H1 (cell line): ENCODE data around the gene ATG4D. TPM values are rescaled to one million over a fixed set of nuclear protein-coding genes. Genes with fewer than 3 reads are reported as not detected.

Experiments used
- ATF3 ChIP-seq: IDR thresholded peaks from 2 replicates; pipeline ENCODE4 v1.6.1; 2011; ENCODE audit warnings: low read depth, mild to moderate bottlenecking, low read length; ENCODE audit not compliant: insufficient read depth
- BACH1 ChIP-seq: IDR thresholded peaks from 2 replicates; pipeline ENCODE4 v1.6.1; 2012; ENCODE audit warnings: low read length, improper control_type of control experiment
- BCL11A ChIP-seq, 2 experiments: IDR thresholded peaks; one replicate each; pipeline ENCODE4 v1.6.1; 2011; ENCODE audit warnings: low read depth in 2 of 2, low read length in 2 of 2, mild to moderate bottlenecking in 2 of 2
- E2F6 ChIP-seq: IDR thresholded peaks from 2 replicates; pipeline ENCODE4 v1.6.1; 2012; ENCODE audit warnings: inconsistent platforms
- GABPA ChIP-seq: IDR thresholded peaks from 2 replicates; pipeline ENCODE4 v1.6.1; 2011; ENCODE audit warnings: mild to moderate bottlenecking, low read length, moderate library complexity, borderline replicate concordance; ENCODE audit not compliant: insufficient read depth
- HDAC2 ChIP-seq, 2 experiments: fragments of 300-600 bp in 1 of 2; sonication (generic) in 1 of 2; IDR thresholded peaks; 2 replicates each; pipeline ENCODE4 v1.6.1; 2011 to 2012; ENCODE audit warnings: low read depth in 2 of 2, low read length in 2 of 2, mild to moderate bottlenecking in 2 of 2, moderate library complexity in 2 of 2, borderline replicate concordance in 1 of 2, inconsistent platforms in 1 of 2
- KDM1A ChIP-seq: fragments of 200-600, 300-600 bp; sonication (generic); IDR thresholded peaks from 2 replicates; pipeline ENCODE4 v1.7.1; 2016; ENCODE audit warnings: mild to moderate bottlenecking, low read length, borderline replicate concordance
- MAFK ChIP-seq: IDR thresholded peaks from 2 replicates; pipeline ENCODE4 v1.6.1; 2012; ENCODE audit warnings: low read depth, mild to moderate bottlenecking, improper control_type of control experiment, low read length
- MAX ChIP-seq: IDR thresholded peaks from 2 replicates; pipeline ENCODE4 v1.6.1; 2012; ENCODE audit warnings: inconsistent platforms
- NANOG ChIP-seq: IDR thresholded peaks from 2 replicates; pipeline ENCODE4 v1.6.1; 2011; ENCODE audit warnings: low read length, low read depth, mild to moderate bottlenecking, inconsistent platforms; ENCODE audit not compliant: insufficient read depth, poor library complexity, severe bottlenecking
- POU5F1 ChIP-seq: IDR thresholded peaks from 2 replicates; pipeline ENCODE4 v1.6.1; 2011; ENCODE audit warnings: low read depth, mild to moderate bottlenecking, low read length, moderate library complexity
- SIRT6 ChIP-seq: IDR thresholded peaks from one replicate; pipeline ENCODE4 v1.7.1; 2012; ENCODE audit warnings: low read length, inconsistent platforms
- TAF7 ChIP-seq: optimal IDR thresholded peaks from 2 replicates; pipeline ENCODE3; 2011; ENCODE audit warnings: low read depth, mild to moderate bottlenecking, inconsistent platforms, low read length, moderate library complexity, borderline replicate concordance
- TCF12 ChIP-seq: IDR thresholded peaks from 2 replicates; pipeline ENCODE4 v1.6.1; 2011; ENCODE audit warnings: low read depth, mild to moderate bottlenecking, low read length
- ZNF274 ChIP-seq: IDR thresholded peaks from 2 replicates; pipeline ENCODE4 v1.7.0; 2012; ENCODE audit warnings: low read length, borderline replicate concordance; ENCODE audit errors: extremely low read depth
- polyA plus RNA-seq, 7 experiments: library from polyadenylated mRNA; depleted of rRNA in 3 of 7; stranded (reverse) in 5 of 7; unstranded in 2 of 7; fragments of >200 nt in 5 of 7; fragments of 200-250 nt in 2 of 7; gene quantifications; 1 replicate in 5 of 7; 2 replicates in 1 of 7; 4 replicates in 1 of 7; pipeline versions ENCODE4 v1.2.1 to v1.2.3, GENCODE V29; 2011 to 2013; ENCODE audit warnings: missing spikeins in 2 of 7, mixed read lengths in 2 of 7
- total RNA-seq: library from RNA; stranded (reverse); fragmentation: NEBNext Ultra II Directional; extraction: Animal tissue kit (Norgen Biotek cat#: 25700); gene quantifications from 2 replicates; pipeline ENCODE4 v1.2.1, GENCODE V29; 2021

Gene ATG4D
- total and polyA plus RNA-seq, 2 of the 8 experiments (the other 6 are each of a cell fraction or from before 2014, with no cell fraction given), result 39.6 to 43.7 TPM

- TF ChIP-seq POU5F1 (no peak), TCF12 (no peak), MAX (no peak), BACH1 (no peak), SIRT6 (no peak), MAFK (no peak), KDM1A (no peak), NANOG (no peak), TAF7 (no peak), E2F6 (no peak), HDAC2 (IDR thresholded peaks at IDR 0.05; ENCODE audit: borderline replicate concordance in 1 of 2, low read depth in 2 of 2, low read length in 2 of 2) (no peak), ZNF274 (no peak), GABPA (no peak), ATF3 (peak; percentile 48; the same call in 1 of the 2 replicates), BCL11A (IDR thresholded peaks at IDR 0.05; ENCODE audit: low read depth in 2 of 2, low read length in 2 of 2) (no peak)
Measured at GRCh38 chr19:10552510-10553053, 8.9 kb downstream of the ATG4D start (continued).
